Sigmoid colon (tissue), 4 donors: Measurements from ENCODE around the gene NID2.
A peak's percentile ranks its signal among the peaks of the same experiment; 100 is the strongest.

ENCODE experiments used
- EP300 ChIP-seq, 4 donors: sonication (generic); formaldehyde crosslinking; IDR thresholded peaks; one replicate each; pipeline ENCODE4 v1.6.1; 2017; ENCODE audit warnings: antibody characterized with exemption in 4 of 4
- POLR2A ChIP-seq, 2 donors: fragments of 450-650 bp; IDR thresholded peaks; one replicate each; pipeline ENCODE4 v1.6.1; 2016; ENCODE audit warnings: antibody characterized with exemption in 2 of 2, mild to moderate bottlenecking in 2 of 2, moderate library complexity in 2 of 2
- POLR2AphosphoS5 ChIP-seq, 4 donors: sonication (generic); formaldehyde crosslinking; IDR thresholded peaks; one replicate each; pipeline ENCODE4 v1.6.1; 2017; ENCODE audit warnings: antibody characterized with exemption in 4 of 4
- TF ChIP-seq, protein P1 (sequence below), 4 experiments: fragments of 450-650 bp in 3 of 4; fragments of 200-600 bp in 1 of 4; IDR thresholded peaks; one replicate each; pipeline ENCODE4 v1.5.1; 2016 to 2019; ENCODE audit warnings: antibody characterized with exemption in 4 of 4, mild to moderate bottlenecking in 3 of 4, moderate library complexity in 2 of 4

GRCh38 chr14:52063052-52063462, 5.8 kb downstream of the NID2 start:
- TF ChIP-seq, protein P1, sequence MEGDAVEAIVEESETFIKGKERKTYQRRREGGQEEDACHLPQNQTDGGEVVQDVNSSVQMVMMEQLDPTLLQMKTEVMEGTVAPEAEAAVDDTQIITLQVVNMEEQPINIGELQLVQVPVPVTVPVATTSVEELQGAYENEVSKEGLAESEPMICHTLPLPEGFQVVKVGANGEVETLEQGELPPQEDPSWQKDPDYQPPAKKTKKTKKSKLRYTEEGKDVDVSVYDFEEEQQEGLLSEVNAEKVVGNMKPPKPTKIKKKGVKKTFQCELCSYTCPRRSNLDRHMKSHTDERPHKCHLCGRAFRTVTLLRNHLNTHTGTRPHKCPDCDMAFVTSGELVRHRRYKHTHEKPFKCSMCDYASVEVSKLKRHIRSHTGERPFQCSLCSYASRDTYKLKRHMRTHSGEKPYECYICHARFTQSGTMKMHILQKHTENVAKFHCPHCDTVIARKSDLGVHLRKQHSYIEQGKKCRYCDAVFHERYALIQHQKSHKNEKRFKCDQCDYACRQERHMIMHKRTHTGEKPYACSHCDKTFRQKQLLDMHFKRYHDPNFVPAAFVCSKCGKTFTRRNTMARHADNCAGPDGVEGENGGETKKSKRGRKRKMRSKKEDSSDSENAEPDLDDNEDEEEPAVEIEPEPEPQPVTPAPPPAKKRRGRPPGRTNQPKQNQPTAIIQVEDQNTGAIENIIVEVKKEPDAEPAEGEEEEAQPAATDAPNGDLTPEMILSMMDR (IDR thresholded peaks at IDR 0.05), result no peak
- TF ChIP-seq POLR2A (IDR thresholded peaks at IDR 0.05) (no peak), POLR2AphosphoS5 (IDR thresholded peaks at IDR 0.05) (peak in 1 of 4 donors; percentile 13), EP300 (IDR thresholded peaks at IDR 0.05) (no peak)
